Measurements from ENCODE around the gene TMC6. TPM values are rescaled to one million over a fixed set of nuclear protein-coding genes. Genes with fewer than 3 reads are reported as not detected.

TMC6 gene
- total RNA-seq, 5 donors from 2014 or later (not counting 1 experiment from before 2014, with no cell fraction given) = 616 to 847 (median 698) TPM

Other genes with a start within 250 kb of the TMC6 start
- 100 to 1,000 TPM in 1 of 5 donors, 10 to 100 TPM in 4; 87.1 to 116 (median 94.3) TPM for gene TNRC6C, start 170.1 kb downstream of the TMC6 start, total RNA-seq
- gene TMC8, start 2.0 kb upstream of the TMC6 start, total RNA-seq = 100 to 1,000 TPM; 301 to 631 (median 431) TPM
- under 1 TPM in 1 of 5 donors, not detected in 4; 0.73 TPM for gene C17orf99, start 17.6 kb upstream of the TMC6 start, total RNA-seq
- 10 to 100 TPM; 56.0 to 86.3 (median 74.6) TPM for gene SYNGR2, start 39.8 kb upstream of the TMC6 start, total RNA-seq
- 1 to 10 TPM; 1.6 to 3.3 (median 2.2) TPM for gene TK1, start 58.3 kb upstream of the TMC6 start, total RNA-seq
- gene AFMID, start 58.6 kb upstream of the TMC6 start, total RNA-seq = 1 to 10 TPM; 2.3 to 5.9 (median 3.4) TPM
- gene BIRC5, start 85.5 kb upstream of the TMC6 start, total RNA-seq = 1 to 10 TPM in 3 of 5 donors, under 1 TPM in 2; 0.67 to 1.9 (median 1.3) TPM
- gene TMEM235, start 102.9 kb upstream of the TMC6 start, total RNA-seq = not detected
- gene SOCS3, start 231.3 kb upstream of the TMC6 start, total RNA-seq = 100 to 1,000 TPM in 2 of 5 donors, 10 to 100 TPM in 3; 14.2 to 248 (median 19.9) TPM
- gene PGS1, start 249.9 kb upstream of the TMC6 start, total RNA-seq = 10 to 100 TPM; 60.5 to 87.2 (median 78.9) TPM

Measured in T-cell (primary cell).